T1000 (cell line): ENCODE results near the gene TMCO4.
A peak's percentile ranks its signal among the peaks of the same experiment; 100 is the strongest.

Experiments used
- DNase-seq: peaks from one replicate; lab custom pipeline; 2025; ENCODE audit warnings: mixed read lengths; lab: John Stamatoyannopoulos, UW

The TMCO4 gene

GRCh38 chr1:19684677-19685076 lies 115.0 kb downstream of the TMCO4 start:
- no peak for DNase-seq

GRCh38 chr1:19683351-19683750 lies 116.4 kb downstream of the TMCO4 start:
- no peak for DNase-seq

- DNase-seq = no peak
These were observed 116.8 kb downstream of the TMCO4 start for GRCh38 chr1:19682901-19683300.

- peak; percentile 11 for DNase-seq
These were observed 117.5 kb downstream of the TMCO4 start for GRCh38 chr1:19682257-19682656.

GRCh38 chr1:19680644-19681043 lies 119.1 kb downstream of the TMCO4 start:
- DNase-seq = no peak

- DNase-seq = no peak
These were observed 120.0 kb downstream of the TMCO4 start for GRCh38 chr1:19679691-19680090.

GRCh38 chr1:19678931-19679453 lies 120.7 kb downstream of the TMCO4 start:
- DNase-seq = no peak

- DNase-seq = no peak
These were observed 121.2 kb downstream of the TMCO4 start for GRCh38 chr1:19678493-19678892.

GRCh38 chr1:19676438-19676922 lies 123.2 kb downstream of the TMCO4 start:
- peak; percentile 33 for DNase-seq

GRCh38 chr1:19675797-19676196 lies 123.9 kb downstream of the TMCO4 start:
- no peak for DNase-seq

- no peak for DNase-seq
These were observed 127.5 kb downstream of the TMCO4 start for GRCh38 chr1:19672237-19672636.

- DNase-seq = no peak
These were observed 128.9 kb downstream of the TMCO4 start for GRCh38 chr1:19670787-19671186.

GRCh38 chr1:19668888-19669287 lies 130.8 kb downstream of the TMCO4 start:
- DNase-seq = no peak

GRCh38 chr1:19665496-19666465 lies 133.9 kb downstream of the TMCO4 start:
- DNase-seq = no peak

GRCh38 chr1:19665186-19665495 lies 134.6 kb downstream of the TMCO4 start:
- no peak for DNase-seq

- no peak for DNase-seq
These were observed 135.1 kb downstream of the TMCO4 start, which contains the start of gene HTR6 for GRCh38 chr1:19664453-19665185. Gene HTR6 (plus strand): TSS chr1:19664875. CDS start chr1:19665754, 879 bp downstream.

GRCh38 chr1:19662313-19662712 lies 137.4 kb downstream of the TMCO4 start:
- DNase-seq = no peak

- no peak for DNase-seq
These were observed 137.9 kb downstream of the TMCO4 start for GRCh38 chr1:19661721-19662228.

GRCh38 chr1:19658186-19658585 lies 141.5 kb downstream of the TMCO4 start:
- no peak for DNase-seq

GRCh38 chr1:19657511-19657910 lies 142.2 kb downstream of the TMCO4 start:
- DNase-seq = no peak

- DNase-seq = no peak
These were observed 142.8 kb downstream of the TMCO4 start for GRCh38 chr1:19656780-19657466.
